ENCODE measurements around the gene FARS2.

FARS2 gene

GRCh38 chr6:5425797-5426196 is 164.5 kb downstream of the FARS2 start:
- DNase-seq (ENCODE audit: low read depth in 2 of 2): no peak

- no peak for DNase-seq (ENCODE audit: low read depth in 2 of 2)
Measured at GRCh38 chr6:5427586-5427985, 166.3 kb downstream of the FARS2 start.

GRCh38 chr6:5433324-5433723 is 172.0 kb downstream of the FARS2 start:
- DNase-seq (ENCODE audit: low read depth in 2 of 2): no peak

- DNase-seq (ENCODE audit: low read depth in 2 of 2): no peak
Measured at GRCh38 chr6:5435449-5435848, 174.1 kb downstream of the FARS2 start.

- DNase-seq (ENCODE audit: low read depth in 2 of 2): no peak
Measured at GRCh38 chr6:5438922-5439584, 177.7 kb downstream of the FARS2 start.

GRCh38 chr6:5439749-5440148 is 178.4 kb downstream of the FARS2 start:
- DNase-seq (ENCODE audit: low read depth in 2 of 2): no peak

GRCh38 chr6:5442319-5442718 is 181.0 kb downstream of the FARS2 start:
- no peak for DNase-seq (ENCODE audit: low read depth in 2 of 2)

- DNase-seq (ENCODE audit: low read depth in 2 of 2): no peak
Measured at GRCh38 chr6:5442916-5443315, 181.6 kb downstream of the FARS2 start.

GRCh38 chr6:5443491-5443890 is 182.2 kb downstream of the FARS2 start:
- no peak for DNase-seq (ENCODE audit: low read depth in 2 of 2)

GRCh38 chr6:5446362-5447075 is 185.2 kb downstream of the FARS2 start:
- DNase-seq (ENCODE audit: low read depth in 2 of 2): no peak

- no peak for DNase-seq (ENCODE audit: low read depth in 2 of 2)
Measured at GRCh38 chr6:5447921-5448320, 186.6 kb downstream of the FARS2 start.

- DNase-seq (ENCODE audit: low read depth in 2 of 2): no peak
Measured at GRCh38 chr6:5450073-5450472, 188.8 kb downstream of the FARS2 start.

GRCh38 chr6:5453546-5453945 is 192.2 kb downstream of the FARS2 start:
- DNase-seq (ENCODE audit: low read depth in 2 of 2): no peak

- DNase-seq (ENCODE audit: low read depth in 2 of 2): no peak
Measured at GRCh38 chr6:5455142-5455541, 193.8 kb downstream of the FARS2 start.

- no peak for DNase-seq (ENCODE audit: low read depth in 2 of 2)
Measured at GRCh38 chr6:5457041-5457440, 195.7 kb downstream of the FARS2 start.

- DNase-seq (ENCODE audit: low read depth in 2 of 2): no peak
Measured at GRCh38 chr6:5457983-5458683, 196.8 kb downstream of the FARS2 start.

GRCh38 chr6:5459346-5459745 is 198.0 kb downstream of the FARS2 start:
- no peak for DNase-seq (ENCODE audit: low read depth in 2 of 2)

- DNase-seq (ENCODE audit: low read depth in 2 of 2): no peak
Measured at GRCh38 chr6:5461365-5461764, 200.1 kb downstream of the FARS2 start.

- DNase-seq (ENCODE audit: low read depth in 2 of 2): no peak
Measured at GRCh38 chr6:5462856-5463255, 201.5 kb downstream of the FARS2 start.

- DNase-seq (ENCODE audit: low read depth in 2 of 2): no peak
Measured at GRCh38 chr6:5463690-5464089, 202.4 kb downstream of the FARS2 start.

- no peak for DNase-seq (ENCODE audit: low read depth in 2 of 2)
Measured at GRCh38 chr6:5464099-5464885, 203.0 kb downstream of the FARS2 start.
